Mesenteric fat pad (tissue), 1 donor: Measurements from ENCODE around the gene RNF32. TPM values are rescaled to one million over a fixed set of nuclear protein-coding genes. Genes with fewer than 3 reads are reported as not detected.
"Not testable (repeated sequence)": the region's sequence is repeated elsewhere in the genome, so short reads cannot be mapped to it uniquely, and the experiment has no call there.

Experiments used
- DNase-seq: peaks from one replicate; pipeline ENCODE4 v3.0.0-alpha.2; 2020; ENCODE audit warnings: low spot score
- total RNA-seq: library from RNA; stranded (reverse); fragmentation: NEBNext Ultra II Directional; extraction: Animal tissue kit (Norgen Biotek cat#: 25700); gene quantifications from one replicate; pipeline ENCODE4 v1.2.1, GENCODE V29; 2021
- donor health status: DM: yes; HTN: yes; CAD: no.

The RNF32 gene
- total RNA-seq, 1 donor from 2014 or later, result not detected

DNA sequence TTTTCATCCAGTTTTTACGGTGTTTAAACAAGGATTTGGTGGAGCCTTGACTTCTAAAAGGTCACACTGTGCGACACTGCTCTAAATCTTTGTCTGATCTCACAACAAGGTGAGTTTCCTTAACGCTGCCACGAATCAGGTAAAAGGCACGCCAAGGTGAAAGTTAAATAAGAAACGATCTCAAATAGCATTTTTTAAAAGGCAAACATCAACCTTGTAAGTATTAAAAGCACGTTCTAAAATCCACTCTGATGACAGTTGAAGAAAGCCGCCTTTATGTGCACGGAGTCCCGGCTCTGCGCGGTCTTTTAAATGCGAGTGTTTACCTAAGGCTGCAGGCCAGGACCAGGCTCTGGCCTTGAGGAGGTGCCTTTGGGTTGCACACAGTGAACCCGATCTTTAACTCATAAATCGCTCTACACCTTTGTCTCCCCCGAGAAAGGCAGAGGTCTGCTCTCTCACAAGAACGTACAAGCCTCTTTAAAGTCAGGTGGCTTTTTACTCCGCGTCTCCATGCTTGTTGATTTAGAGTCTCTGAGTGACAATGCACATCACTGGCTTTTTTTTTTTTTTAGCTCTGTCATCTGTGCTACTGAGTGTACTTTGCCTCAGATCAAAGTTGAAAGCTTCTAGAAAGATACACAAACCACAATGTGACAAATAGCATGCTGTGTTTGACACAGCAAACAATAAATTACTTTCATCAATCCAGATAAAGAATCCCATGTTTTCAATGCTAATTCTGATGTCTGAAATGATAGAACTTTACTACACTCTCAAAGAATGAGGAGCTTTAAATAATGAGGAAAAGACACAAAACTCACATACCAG is 25.9 kb upstream of the RNF32 start:
- DNase-seq, result no peak

DNA sequence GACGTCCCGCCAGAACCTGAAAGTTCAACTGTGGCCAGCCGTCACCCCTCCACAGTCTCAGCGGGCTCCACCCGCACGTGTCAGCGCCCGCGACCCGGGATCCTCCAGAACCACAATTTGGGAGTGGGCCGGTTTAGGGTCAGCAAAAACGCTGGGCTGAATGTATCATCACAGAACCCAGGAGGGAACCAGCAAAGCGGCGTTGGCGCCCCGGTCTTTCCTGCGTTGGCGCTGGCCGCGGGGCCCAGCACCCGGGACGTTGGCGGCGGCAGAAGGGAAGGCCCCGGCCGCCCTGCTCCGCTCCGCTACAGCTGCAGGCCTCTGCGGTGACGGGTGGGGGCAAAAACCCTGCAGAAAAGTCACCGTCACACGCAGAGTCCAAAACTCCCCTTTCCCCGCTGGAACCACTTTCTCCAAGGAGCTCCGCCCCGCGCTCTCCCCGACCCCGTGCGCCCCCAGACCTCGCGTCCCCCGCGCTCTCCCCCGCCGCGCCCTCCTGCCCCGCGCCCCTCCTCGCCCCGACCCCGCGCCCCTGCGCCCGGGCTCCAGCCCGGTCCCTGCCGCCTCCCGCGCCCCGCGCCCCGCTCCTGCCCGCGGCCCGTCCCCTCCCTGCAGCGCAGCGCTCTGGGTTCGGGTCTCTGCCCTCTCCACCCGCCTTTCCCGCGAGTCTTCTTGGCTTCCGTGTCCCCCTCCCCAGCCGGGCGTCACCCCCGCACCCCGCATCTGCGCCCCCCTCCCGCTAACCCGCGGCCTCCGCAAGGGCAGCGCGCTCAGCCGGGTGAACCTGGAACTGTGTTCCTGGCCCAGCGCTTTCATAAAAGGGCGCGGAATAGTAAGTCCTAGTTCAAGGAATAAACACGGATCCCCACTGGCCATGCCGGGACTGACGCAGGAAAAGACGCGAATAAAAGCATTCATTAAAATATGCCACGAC is 24.0 kb upstream of the RNF32 start:
- no peak for DNase-seq

DNA sequence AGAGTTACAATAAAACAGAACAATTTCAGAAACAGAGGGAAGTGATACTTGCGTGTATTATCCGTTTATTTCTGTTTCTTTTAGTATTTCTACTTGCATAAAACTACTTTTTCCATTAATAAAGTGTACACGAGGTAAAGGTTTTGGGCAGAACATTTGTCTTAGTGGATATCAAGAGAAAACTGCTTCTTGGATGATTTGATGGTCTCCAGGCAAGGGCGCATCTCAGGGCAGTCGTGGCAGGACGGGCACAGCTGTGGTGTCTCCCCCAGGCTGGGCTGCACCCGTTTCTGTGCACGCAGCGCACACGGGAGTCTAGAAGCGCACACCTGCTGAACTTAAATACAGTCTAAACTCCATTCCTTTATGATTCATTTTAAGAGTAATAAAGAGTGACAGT is 23.4 kb upstream of the RNF32 start:
- no peak for DNase-seq

DNA sequence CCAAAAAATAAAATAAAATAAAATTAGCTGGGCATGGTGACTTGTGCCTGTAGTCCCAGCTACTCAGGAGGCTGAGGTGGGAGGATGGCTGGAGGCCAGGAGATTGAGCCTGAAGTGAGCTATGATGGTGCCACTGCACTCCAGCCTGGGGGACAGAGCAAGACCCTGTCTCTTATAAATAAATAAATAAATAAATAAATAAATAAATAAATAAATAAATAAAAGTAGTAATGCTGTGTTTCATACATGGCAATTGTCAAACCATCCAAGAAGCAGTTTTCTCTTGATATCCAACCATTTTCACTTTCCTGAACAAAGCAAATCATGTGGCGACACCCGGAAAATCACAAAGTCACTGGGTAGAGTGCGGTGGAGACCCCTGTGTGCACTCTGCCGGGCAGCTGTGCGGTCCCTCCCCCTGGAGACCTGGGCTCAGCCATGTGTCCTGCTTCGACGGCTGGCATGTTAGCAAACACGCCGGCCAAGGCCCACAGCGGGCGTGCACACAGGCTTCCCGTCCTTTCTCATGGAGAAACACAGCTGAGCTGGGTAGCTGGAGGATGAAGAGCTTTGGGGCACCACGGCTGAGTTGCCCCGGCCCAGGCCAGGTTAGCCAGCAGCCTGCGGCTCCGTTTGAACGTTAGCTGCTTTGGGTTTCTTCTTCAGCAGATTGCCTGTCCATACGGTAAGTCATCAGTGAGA is 22.3 kb upstream of the RNF32 start:
- DNase-seq, result no peak

DNA sequence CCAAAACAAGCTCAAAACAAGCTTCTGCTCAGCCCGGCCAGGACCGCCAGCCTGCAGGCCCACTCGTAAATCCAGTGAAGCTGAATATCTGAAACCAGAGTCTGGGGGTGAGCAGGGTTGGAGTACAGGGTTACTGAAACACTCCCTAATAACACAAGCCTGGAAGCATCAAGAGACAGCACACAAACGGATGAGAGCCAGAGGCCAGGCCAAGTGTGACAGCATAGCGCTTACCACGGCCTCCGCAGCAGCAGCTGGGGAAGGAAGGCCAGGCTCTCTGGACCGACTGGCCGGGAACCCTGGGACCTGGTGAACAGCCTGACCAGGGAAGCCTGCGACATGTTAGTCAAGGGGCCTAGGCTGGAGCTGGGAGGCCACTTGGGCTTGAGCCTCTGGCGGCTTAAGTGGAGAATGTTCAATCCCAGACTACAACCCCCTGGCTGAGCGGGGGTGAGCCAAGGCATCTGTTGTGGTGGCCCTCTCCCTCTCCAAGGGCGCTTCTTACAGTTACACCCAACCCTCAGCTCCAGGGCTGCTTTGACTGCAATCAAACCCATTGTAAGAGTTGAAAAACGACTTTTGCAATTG is 21.7 kb upstream of the RNF32 start:
- DNase-seq, result no peak

DNA sequence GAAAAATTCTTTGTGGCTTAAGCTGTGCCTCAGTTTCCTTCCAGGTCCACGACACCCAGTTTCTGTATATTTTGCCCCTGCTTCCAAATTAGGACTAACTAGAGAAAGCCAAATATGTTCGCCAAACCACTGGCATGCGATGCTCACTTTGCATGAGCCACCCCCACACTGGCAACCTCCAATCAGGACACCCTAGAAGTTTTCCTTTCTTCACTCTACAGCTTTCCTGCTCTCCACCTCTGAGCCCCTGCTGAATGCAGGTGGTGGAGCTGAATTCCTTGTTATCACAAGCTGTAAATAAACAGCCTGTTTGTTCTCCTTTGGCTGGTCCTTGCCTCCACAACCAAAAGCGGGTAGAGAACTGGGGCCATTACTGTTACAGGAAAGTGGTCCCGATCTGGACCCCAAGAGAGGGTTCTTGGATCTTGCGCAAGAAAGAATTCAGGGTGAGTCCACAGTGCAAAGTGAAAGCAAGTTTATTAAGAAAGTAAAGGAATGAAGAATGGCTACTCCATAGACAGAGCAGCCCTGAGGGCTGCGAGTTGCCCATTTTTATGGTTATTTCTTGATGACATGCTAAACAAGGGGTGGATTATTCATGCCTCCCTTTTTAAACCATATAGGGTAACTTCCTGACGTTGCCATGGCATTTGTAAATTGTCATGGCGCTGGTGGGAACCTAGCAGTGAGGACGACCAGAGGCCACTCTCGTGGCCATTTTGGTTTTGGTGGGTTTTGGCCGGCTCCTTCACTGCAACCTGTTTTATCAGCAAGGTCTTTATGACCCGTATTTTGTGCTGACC is 20.9 kb upstream of the RNF32 start:
- DNase-seq, result not testable (repeated sequence)

- no peak for DNase-seq
These were observed 20.3 kb upstream of the RNF32 start for GRCh38 chr7:156620291-156620675.

GRCh38 chr7:156621652-156622051 is 18.9 kb upstream of the RNF32 start:
- no peak for DNase-seq

DNA sequence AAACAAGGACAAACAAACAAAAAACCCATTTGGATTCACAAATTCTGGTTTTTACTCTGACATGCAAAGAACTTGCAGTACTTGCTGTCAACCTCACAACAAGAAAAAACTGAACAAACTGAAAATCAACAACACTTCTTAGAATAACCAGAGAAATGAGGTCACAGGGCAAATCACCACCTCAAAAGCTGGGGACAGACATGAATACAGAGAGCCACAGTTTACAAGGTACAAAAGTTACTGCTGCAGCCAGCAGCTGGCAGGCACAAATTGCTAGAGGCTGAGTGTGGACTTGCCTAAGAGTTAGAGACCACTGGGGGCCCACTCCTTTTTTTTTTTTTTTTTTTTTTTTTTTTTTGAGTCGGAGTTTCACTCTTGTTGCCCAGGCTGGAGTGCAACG is 15.0 kb upstream of the RNF32 start:
- no peak for DNase-seq

DNA sequence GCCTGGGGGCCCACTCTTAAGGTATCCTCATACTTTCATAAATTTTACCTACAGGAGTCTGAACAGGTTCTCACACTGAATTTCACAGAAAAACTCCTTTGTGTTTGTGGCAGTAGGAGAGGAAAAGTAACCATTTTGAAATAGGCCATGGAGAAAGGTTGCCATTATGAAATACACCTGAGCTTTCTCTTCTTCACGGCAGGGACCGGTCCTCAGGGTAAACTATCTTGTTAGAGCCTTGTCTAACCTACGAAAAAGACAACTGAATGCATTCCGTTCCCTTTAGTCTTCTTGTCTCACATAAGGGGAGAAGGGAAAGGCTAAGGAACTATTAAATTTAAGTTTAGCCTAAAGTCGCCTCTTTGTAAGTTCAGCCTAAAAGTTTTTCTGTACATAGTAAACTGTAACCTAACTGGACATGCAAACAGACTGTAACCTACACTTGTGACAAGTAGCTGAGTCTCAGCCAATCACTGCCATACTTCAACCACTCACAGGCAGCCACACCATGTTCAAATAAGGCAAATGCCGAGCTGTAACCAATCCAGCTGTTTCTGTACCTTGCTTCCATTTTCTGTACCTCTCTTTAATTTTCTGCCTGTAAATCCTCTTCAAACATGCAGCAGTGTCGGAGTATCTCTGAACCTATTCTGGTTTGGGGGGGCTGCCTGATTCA is 14.2 kb upstream of the RNF32 start:
- DNase-seq, result no peak

DNA sequence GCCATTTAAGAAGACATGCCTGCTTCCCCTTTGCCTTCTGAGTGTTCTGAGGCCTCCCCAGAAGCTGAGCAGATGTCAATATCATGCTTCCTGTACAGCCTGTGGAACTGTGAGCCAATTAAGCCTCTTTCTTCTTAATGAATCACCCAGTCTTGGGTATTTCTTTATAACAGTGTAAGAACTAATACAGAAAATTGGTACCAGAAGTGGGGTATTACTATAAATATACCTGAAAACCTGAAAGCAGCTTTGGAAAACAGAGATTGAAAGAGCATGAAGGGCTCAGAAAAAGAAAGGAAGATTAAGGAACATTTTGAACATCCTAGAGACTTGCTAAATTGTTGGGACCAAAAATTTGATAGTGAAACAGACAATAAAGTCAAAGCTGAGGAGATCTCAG is 12.0 kb upstream of the RNF32 start:
- DNase-seq, result no peak

DNA sequence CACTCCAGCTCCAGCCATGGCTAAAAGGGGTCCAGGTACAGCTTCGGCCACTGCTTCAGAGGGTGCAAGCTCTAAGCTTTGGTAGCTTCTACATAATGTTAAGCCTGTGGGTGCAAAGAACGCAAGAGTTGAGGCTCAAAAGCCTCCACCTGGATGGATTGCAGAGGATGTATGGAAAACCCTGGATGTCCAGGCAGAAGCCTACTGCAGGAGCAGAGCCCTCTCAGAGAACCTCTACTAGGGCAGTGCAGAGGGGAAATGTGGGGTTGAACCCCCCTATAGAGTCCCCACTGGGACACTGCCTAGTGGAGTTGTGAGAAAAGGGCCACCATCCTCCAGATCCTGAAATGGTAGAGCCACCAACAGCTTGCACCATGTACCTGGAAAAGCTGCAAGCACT is 10.7 kb upstream of the RNF32 start:
- no peak for DNase-seq

DNA sequence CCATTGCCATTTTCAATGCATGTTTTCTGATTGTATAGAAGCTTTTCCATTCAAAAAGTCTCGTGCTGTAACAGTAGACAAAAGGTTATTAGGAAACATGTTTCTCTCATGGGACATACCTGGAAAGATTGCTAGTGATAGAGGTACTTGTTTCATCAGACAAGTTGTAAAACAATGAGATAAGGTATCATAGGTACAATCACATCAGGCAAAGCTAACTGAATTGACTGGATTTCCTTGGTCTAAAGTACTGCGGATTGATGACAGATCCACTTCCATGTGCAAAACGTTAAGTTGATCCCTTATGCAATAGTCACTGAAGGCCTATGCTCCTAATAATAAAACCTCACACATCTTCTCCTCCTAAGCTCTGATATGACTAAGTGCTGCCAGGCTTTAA is 6.5 kb upstream of the RNF32 start:
- DNase-seq, result no peak

DNA sequence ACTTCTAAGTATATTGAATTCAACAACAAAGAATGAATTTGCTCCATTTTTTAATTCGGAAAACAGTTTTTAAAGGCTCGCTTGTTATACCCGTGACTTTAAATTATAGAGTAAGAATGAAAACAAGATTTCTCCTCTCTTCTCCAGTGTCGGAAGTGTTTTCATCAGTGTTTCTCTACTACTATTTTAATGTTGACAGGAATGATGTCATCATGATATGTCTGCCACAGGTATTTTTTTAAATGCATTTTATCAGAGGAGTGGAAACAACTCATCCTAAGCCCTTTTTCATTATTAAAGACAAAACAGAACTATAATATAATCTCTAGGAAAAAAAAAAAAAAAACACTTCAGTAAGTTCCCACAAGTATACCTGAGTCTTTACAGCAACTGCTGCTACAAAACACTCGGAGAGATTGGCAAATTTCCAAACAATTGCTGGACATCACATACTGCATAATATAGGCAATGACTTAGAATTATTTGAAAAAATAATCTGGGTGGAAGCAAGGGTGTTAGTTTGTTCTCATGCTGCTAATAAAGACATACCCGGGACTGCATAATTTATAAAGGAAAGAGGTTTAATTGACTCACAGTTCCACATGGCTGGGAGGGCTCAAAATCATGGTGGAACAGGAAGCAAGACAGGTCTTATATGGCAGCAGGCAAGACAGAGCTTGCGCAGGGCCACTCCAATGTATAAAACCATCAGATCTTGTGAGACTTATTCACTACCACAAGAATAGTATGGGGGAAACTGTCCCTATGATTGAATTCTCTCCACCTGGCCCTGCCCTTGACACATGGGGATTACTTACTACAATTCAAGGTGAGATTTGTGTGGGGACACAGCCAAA is 4.8 kb upstream of the RNF32 start:
- DNase-seq, result no peak

GRCh38 chr7:156637093-156637492 is 3.5 kb upstream of the RNF32 start:
- not testable (repeated sequence) for DNase-seq

DNA sequence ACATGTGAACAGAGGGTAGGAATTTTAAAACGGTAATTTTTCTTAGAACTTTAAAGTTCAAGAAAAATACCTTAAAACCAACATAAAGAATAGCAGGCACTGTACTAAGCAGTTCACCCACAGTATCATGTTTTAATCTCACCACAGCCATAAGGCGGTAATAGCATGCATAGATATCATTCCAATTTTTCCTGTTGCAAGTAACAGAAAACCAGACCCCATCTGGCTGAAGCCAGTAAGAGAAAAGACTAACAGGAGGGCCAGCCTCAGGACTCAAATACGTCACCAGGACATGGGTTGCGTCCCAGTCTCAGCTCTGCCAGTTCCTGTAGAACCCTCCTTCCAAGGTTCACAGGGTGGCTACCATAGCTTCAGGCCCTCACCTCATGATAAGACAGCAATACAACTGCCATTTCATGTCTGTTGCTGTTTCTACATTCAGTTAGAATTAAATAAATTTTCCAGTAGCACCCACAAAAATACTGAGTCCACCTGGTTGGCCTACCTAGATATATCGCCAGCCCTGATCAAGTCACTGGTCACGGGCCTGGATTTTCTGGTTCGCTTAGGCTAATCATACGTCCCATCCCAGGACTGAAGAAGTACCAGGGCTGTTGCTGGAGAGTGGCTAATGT is 2.0 kb upstream of the RNF32 start:
- DNase-seq, result no peak

GRCh38 chr7:156639426-156640256 is 933 bp upstream of the RNF32 start:
- no peak for DNase-seq
